H1 (cell line): ENCODE results near the gene FAM131C. TPM values are rescaled to one million over a fixed set of nuclear protein-coding genes. Genes with fewer than 3 reads are reported as not detected.

ENCODE experiments used
- CTCF ChIA-PET: fragments of 300-600 bp; sonication (Branson Sonifier 250); formaldehyde crosslinking; loops from one replicate; lab custom pipeline; 2021; ENCODE audit not compliant: partially characterized antibody; lab: Charles Lee
- POLR2A ChIA-PET: fragments of 300-600 bp; sonication (Branson Sonifier 250); formaldehyde crosslinking; loops from one replicate; lab custom pipeline; 2021; ENCODE audit warnings: inconsistent platforms; ENCODE audit not compliant: partially characterized antibody; lab: Charles Lee
- DNase-seq, 2 experiments: peaks; one replicate each; pipeline versions ENCODE4 v3.0.0 to v3.0.0-alpha.2; 2010 to 2022; ENCODE audit warnings: low spot score in 2 of 2, low read depth in 1 of 2, mixed read lengths in 1 of 2
- FAIRE-seq: peaks from 2 replicates; lab custom pipeline; 2011; peaks lifted over from hg19 to GRCh38; lab: Jason Lieb, UNC
- H2AFZ ChIP-seq: 2 replicates; pipeline ENCODE4 v1.8.1; 2012; ENCODE audit warnings: low read length, inconsistent platforms
- H2AK5ac ChIP-seq: 2 replicates; pipeline ENCODE4 v1.6.1; 2013; ENCODE audit warnings: low read depth, low read length
- H2BK120ac ChIP-seq: replicated peaks from 2 replicates; pipeline ENCODE3; 2013; ENCODE audit warnings: low read depth, low read length, inconsistent platforms
- H2BK12ac ChIP-seq: 2 replicates; pipeline ENCODE4 v1.6.1; 2013; ENCODE audit warnings: low read depth, low read length
- H2BK15ac ChIP-seq: 2 replicates; pipeline ENCODE4 v1.6.1; 2013; ENCODE audit warnings: low read length
- H2BK20ac ChIP-seq: 2 replicates; pipeline ENCODE4 v1.6.1; 2013; ENCODE audit warnings: low read length
- H2BK5ac ChIP-seq: 2 replicates; pipeline ENCODE4 v1.6.1; 2013; ENCODE audit warnings: low read depth, low read length
- H3K14ac ChIP-seq: 2 replicates; pipeline ENCODE4 v1.6.1; 2013; ENCODE audit warnings: inconsistent platforms; ENCODE audit not compliant: insufficient read length
- H3K18ac ChIP-seq: 2 replicates; pipeline ENCODE4 v1.6.1; 2013; ENCODE audit warnings: low read length; ENCODE audit errors: extremely low read depth
- H3K23ac ChIP-seq: 2 replicates; pipeline ENCODE4 v1.6.1; 2013; ENCODE audit warnings: inconsistent platforms; ENCODE audit not compliant: insufficient read length
- H3K23me2 ChIP-seq: 2 replicates; pipeline ENCODE4 v1.6.1; 2013; ENCODE audit warnings: low read depth, low read length
- H3K27ac ChIP-seq: 2 replicates; pipeline ENCODE4 v1.6.1; 2011; ENCODE audit warnings: low read depth, low read length, inconsistent platforms
- H3K27me3 ChIP-seq, 4 experiments: replicated peaks in 1 of 4; 1 replicate in 1 of 4; 2 replicates in 3 of 4; pipeline versions ENCODE4 v1.6.1 to v1.8.1; 2011 to 2013; ENCODE audit warnings: low read length in 3 of 4, mild to moderate bottlenecking in 3 of 4, inconsistent platforms in 2 of 4, mixed read lengths in 2 of 4, moderate library complexity in 1 of 4; ENCODE audit not compliant: control insufficient read depth in 3 of 4, insufficient read depth in 3 of 4; ENCODE audit errors: extremely low read depth in 1 of 4
- H3K36me3 ChIP-seq, 4 experiments: 2 replicates each; pipeline versions ENCODE4 v1.6.1 to v1.8.1; 2011 to 2013; ENCODE audit warnings: mild to moderate bottlenecking in 4 of 4, low read length in 3 of 4, moderate library complexity in 2 of 4, control low read depth in 1 of 4, inconsistent platforms in 1 of 4; ENCODE audit not compliant: insufficient read depth in 4 of 4, control insufficient read depth in 2 of 4
- H3K4ac ChIP-seq: replicated peaks from 2 replicates; pipeline ENCODE3; 2013; ENCODE audit warnings: low read length, low read depth, mixed read lengths, inconsistent platforms; ENCODE audit not compliant: insufficient read length
- H3K4me1 ChIP-seq, 4 experiments: replicated peaks in 1 of 4; 1 replicate in 1 of 4; 2 replicates in 3 of 4; pipeline versions ENCODE4 v1.6.1 to v1.8.1; 2011 to 2013; ENCODE audit warnings: low read length in 3 of 4, inconsistent platforms in 2 of 4, mixed read lengths in 1 of 4; ENCODE audit not compliant: insufficient read depth in 4 of 4, control insufficient read depth in 3 of 4
- H3K4me2 ChIP-seq, 2 experiments: 2 replicates each; pipeline versions ENCODE4 v1.6.1 to v1.8.1; 2011 to 2013; ENCODE audit warnings: low read depth in 2 of 2, low read length in 2 of 2, control low read depth in 1 of 2, inconsistent platforms in 1 of 2, mild to moderate bottlenecking in 1 of 2; ENCODE audit not compliant: insufficient read depth in 1 of 2
- H3K4me3 ChIP-seq, 4 experiments: fragments of 200-600, 300-600 bp in 1 of 4; sonication (generic), shearing (Covaris generic), sonication (Bioruptor Twin) in 1 of 4; 2 replicates each; pipeline versions ENCODE4 v1.5.1 to v1.8.1; 2011 to 2016; ENCODE audit warnings: low read length in 4 of 4, low read depth in 3 of 4, control low read depth in 2 of 4, inconsistent platforms in 2 of 4, mild to moderate bottlenecking in 2 of 4, mixed read lengths in 1 of 4, moderate library complexity in 1 of 4; ENCODE audit not compliant: insufficient read depth in 2 of 4; ENCODE audit errors: extremely low read depth in 1 of 4
- H3K56ac ChIP-seq: replicated peaks from 2 replicates; pipeline ENCODE3; 2013; ENCODE audit warnings: low read depth, mild to moderate bottlenecking, mixed read lengths, low read length, inconsistent platforms; ENCODE audit not compliant: insufficient read length
- H3K79me1 ChIP-seq: 2 replicates; pipeline ENCODE4 v1.6.1; 2013; ENCODE audit warnings: low read depth, low read length, control low read depth
- H3K79me2 ChIP-seq, 2 experiments: 2 replicates each; pipeline versions ENCODE4 v1.6.1 to v1.8.1; 2012 to 2013; ENCODE audit warnings: low read length in 2 of 2, mild to moderate bottlenecking in 2 of 2, inconsistent platforms in 1 of 2; ENCODE audit not compliant: insufficient read depth in 2 of 2, control insufficient read depth in 1 of 2
- H3K9ac ChIP-seq, 4 experiments: replicated peaks in 1 of 4; 1 replicate in 1 of 4; 2 replicates in 3 of 4; pipeline versions ENCODE4 v1.6.1 to v1.8.1; 2011 to 2013; ENCODE audit warnings: low read depth in 3 of 4, low read length in 3 of 4, control low read depth in 2 of 4, mild to moderate bottlenecking in 2 of 4, moderate library complexity in 2 of 4, inconsistent platforms in 1 of 4; ENCODE audit errors: extremely low read depth in 1 of 4
- H3K9me3 ChIP-seq, 2 experiments: 2 replicates each; pipeline versions ENCODE4 v1.6.1 to v1.8.1; 2012 to 2013; ENCODE audit warnings: mild to moderate bottlenecking in 2 of 2, moderate library complexity in 2 of 2, control low read depth in 1 of 2, inconsistent platforms in 1 of 2, low read depth in 1 of 2, low read length in 1 of 2, mixed read lengths in 1 of 2; ENCODE audit not compliant: insufficient read depth in 2 of 2
- H4K20me1 ChIP-seq, 2 experiments: replicated peaks in 1 of 2; 2 replicates each; pipeline versions ENCODE3 to v1.8.1; 2011 to 2013; ENCODE audit warnings: inconsistent platforms in 2 of 2, low read length in 2 of 2, mild to moderate bottlenecking in 1 of 2; ENCODE audit not compliant: insufficient read depth in 2 of 2, control insufficient read depth in 1 of 2
- H4K5ac ChIP-seq: 2 replicates; pipeline ENCODE4 v1.6.1; 2013; ENCODE audit warnings: low read length, low read depth, mixed read lengths, inconsistent platforms; ENCODE audit not compliant: insufficient read length
- H4K8ac ChIP-seq: 2 replicates; pipeline ENCODE4 v1.8.0; 2013; ENCODE audit warnings: mild to moderate bottlenecking, moderate library complexity, low read length, inconsistent platforms; ENCODE audit not compliant: insufficient read depth; ENCODE audit errors: extremely low read depth
- H4K91ac ChIP-seq: replicated peaks from 2 replicates; pipeline ENCODE3; 2013; ENCODE audit warnings: low read length, mixed read lengths, inconsistent platforms; ENCODE audit not compliant: insufficient read length
- CEBPB ChIP-seq: IDR thresholded peaks from 2 replicates; pipeline ENCODE4 v1.6.1; 2012; ENCODE audit warnings: low read depth, low read length
- CHD2 ChIP-seq: IDR thresholded peaks from 2 replicates; pipeline ENCODE4 v1.6.1; 2012; ENCODE audit warnings: low read length, improper control_type of control experiment
- CTBP2 ChIP-seq: IDR thresholded peaks from 2 replicates; pipeline ENCODE4 v1.7.0; 2011; ENCODE audit warnings: borderline replicate concordance, mild to moderate bottlenecking, moderate library complexity, mixed read lengths, low read length; ENCODE audit not compliant: insufficient read depth, insufficient read length
- EP300 ChIP-seq, 2 experiments: IDR thresholded peaks; 1 replicate in 1 of 2; 2 replicates in 1 of 2; pipeline ENCODE4 v1.6.1; 2011 to 2012; ENCODE audit warnings: low read depth in 2 of 2, low read length in 2 of 2, mild to moderate bottlenecking in 2 of 2, borderline replicate concordance in 1 of 2, inconsistent platforms in 1 of 2, moderate library complexity in 1 of 2
- EZH2 ChIP-seq: fragments of 200-600 bp; sonication (generic); IDR thresholded peaks from 2 replicates; pipeline ENCODE4 v1.7.1; 2012; ENCODE audit warnings: low read depth, mild to moderate bottlenecking, moderate library complexity, low read length, inconsistent platforms; ENCODE audit not compliant: severe bottlenecking
- GTF2F1 ChIP-seq: IDR thresholded peaks from 2 replicates; pipeline ENCODE4 v1.6.1; 2012; ENCODE audit warnings: low read depth, low read length, improper control_type of control experiment, borderline replicate concordance
- HDAC2 ChIP-seq, 2 experiments: fragments of 300-600 bp in 1 of 2; sonication (generic) in 1 of 2; IDR thresholded peaks; 2 replicates each; pipeline ENCODE4 v1.6.1; 2011 to 2012; ENCODE audit warnings: low read depth in 2 of 2, low read length in 2 of 2, mild to moderate bottlenecking in 2 of 2, moderate library complexity in 2 of 2, borderline replicate concordance in 1 of 2, inconsistent platforms in 1 of 2
- HDAC6 ChIP-seq: IDR thresholded peaks from one replicate; pipeline ENCODE4 v1.7.1; 2012; ENCODE audit warnings: low read depth, mild to moderate bottlenecking, inconsistent platforms, low read length, moderate library complexity
- RAD21 ChIP-seq, 2 experiments: IDR thresholded peaks in 1 of 2; conservative IDR thresholded peaks in 1 of 2; 2 replicates each; pipeline ENCODE4 v1.6.1; 2011; ENCODE audit warnings: low read depth in 2 of 2, low read length in 2 of 2, improper control_type of control experiment in 1 of 2, inconsistent platforms in 1 of 2, mild to moderate bottlenecking in 1 of 2, moderate library complexity in 1 of 2
- SP1 ChIP-seq: IDR thresholded peaks from 2 replicates; pipeline ENCODE4 v1.6.1; 2011; ENCODE audit warnings: low read depth, low read length
- SP4 ChIP-seq: IDR thresholded peaks from 2 replicates; pipeline ENCODE4 v1.6.1; 2012; ENCODE audit warnings: low read length, inconsistent platforms
- SRF ChIP-seq: IDR thresholded peaks from 2 replicates; pipeline ENCODE4 v1.6.1; 2011; ENCODE audit warnings: mild to moderate bottlenecking, low read depth, low read length, moderate library complexity
- YY1 ChIP-seq: IDR thresholded peaks from 2 replicates; pipeline ENCODE4 v1.6.1; 2011; ENCODE audit warnings: low read depth, mild to moderate bottlenecking, low read length
- WGBS, 2 experiments: shearing (Covaris generic) in 1 of 2; methylation state at CpG; one replicate each; pipeline versions ENCODE4 v1.1.6 to v1.1.7; 2013 to 2015; ENCODE audit warnings: low lambda C conversion rate in 2 of 2, mixed read lengths in 2 of 2, inconsistent platforms in 1 of 2, low coverage in 1 of 2, missing lambda C conversion rate in 1 of 2; ENCODE audit not compliant: insufficient replicate concordance in 2 of 2, insufficient coverage in 1 of 2, insufficient read length in 1 of 2; ENCODE audit errors: extremely low coverage in 1 of 2, missing lambda C conversion rate in 1 of 2; 5-methylcytosine and 5-hydroxymethylcytosine counted together
- polyA plus RNA-seq, 7 experiments: library from polyadenylated mRNA; depleted of rRNA in 3 of 7; stranded (reverse) in 5 of 7; unstranded in 2 of 7; fragments of >200 nt in 5 of 7; fragments of 200-250 nt in 2 of 7; gene quantifications; 1 replicate in 5 of 7; 2 replicates in 1 of 7; 4 replicates in 1 of 7; pipeline versions ENCODE4 v1.2.1 to v1.2.3, GENCODE V29; 2011 to 2013; ENCODE audit warnings: missing spikeins in 2 of 7, mixed read lengths in 2 of 7
- total RNA-seq: library from RNA; stranded (reverse); fragmentation: NEBNext Ultra II Directional; extraction: Animal tissue kit (Norgen Biotek cat#: 25700); gene quantifications from 2 replicates; pipeline ENCODE4 v1.2.1, GENCODE V29; 2021

The FAM131C gene
- total and polyA plus RNA-seq, 2 of the 8 experiments (the other 6 are each of a cell fraction or from before 2014, with no cell fraction given), result 0.73 to 0.78 TPM

DNA sequence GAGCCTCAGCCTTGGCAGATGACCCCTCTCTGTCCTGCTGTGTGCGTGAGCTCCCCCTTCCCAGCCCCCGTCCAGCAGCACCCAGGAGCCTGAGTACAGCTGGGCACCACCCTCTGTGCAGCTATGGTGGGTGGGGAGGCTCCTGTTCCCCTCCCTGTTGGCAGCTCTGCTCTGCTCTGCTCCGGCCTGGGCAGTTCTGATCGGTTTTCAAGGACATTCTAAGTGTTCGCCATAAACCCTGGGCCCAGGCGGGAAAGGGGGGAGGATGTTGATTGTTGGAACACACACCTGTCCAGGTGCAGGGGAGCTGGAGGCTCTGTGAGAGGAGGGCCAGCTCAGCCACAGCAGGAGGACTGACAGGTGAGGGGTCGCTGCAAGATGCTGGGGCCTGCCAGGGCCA, 29.9 kb downstream of the FAM131C start, which contains the start of gene CLCNKB:
Gene CLCNKB, plus strand, starts transcription at position 262 of the 400 bp plus-strand sequence. CDS start 711 bp downstream, outside the sequence.
- Histone ChIP-seq H3K4me1 (peaks cover 0 to 4% (median 0%) of the 10 kb centered on the region in 4 experiments; a peak in 3 of 7 replicates), H3K23me2 (peaks cover under 1% of the 10 kb centered on the region), H4K91ac (no peak within 1 kb of the TSS), H3K23ac (no peak within 1 kb of the TSS), H3K4me3 (no peak within 1 kb of the TSS), H3K56ac (no peak within 1 kb of the TSS), H2BK20ac (no peak within 1 kb of the TSS), H3K18ac (no peak within 1 kb of the TSS), H3K4me2 (no peak within 1 kb of the TSS), H3K79me2 (no peaks in the 10 kb centered on the region), H4K20me1 (no peaks in the 10 kb centered on the region), H3K36me3 (no peaks in the 10 kb centered on the region), H3K9me3 (no peaks in the 10 kb centered on the region), H2BK120ac (no peak within 1 kb of the TSS), H2AFZ (no peak within 1 kb of the TSS), H3K4ac (no peak within 1 kb of the TSS), H4K5ac (no peak within 1 kb of the TSS), H2BK5ac (no peak within 1 kb of the TSS), H3K27ac (no peak within 1 kb of the TSS), H2BK12ac (0 out of 2 replicates have a peak within 1 kb of the TSS, but pooled peaks have one; percentile 33), H3K79me1 (no peaks in the 10 kb centered on the region), H2AK5ac (no peak within 1 kb of the TSS), H3K27me3 (peaks cover 0 to 6% (median 0%) of the 10 kb centered on the region in 4 experiments; a peak in 1 of 7 replicates), H4K8ac (peak within 1 kb of the TSS; percentile 68; the same call in 1 of the 2 replicates), H3K14ac (no peak within 1 kb of the TSS), H2BK15ac (no peak within 1 kb of the TSS), H3K9ac (no peak within 1 kb of the TSS)
- WGBS, 2 experiments, result 69% methylated on average over 3 of the region's 7 CpGs; no CpG with 5 or more reads in 1 of the 2 experiments
- FAIRE-seq (no peak), DNase-seq (no peak)
- CTCF ChIA-PET, result interaction anchor here (1.1 to 5.6 kb wide), 6 partner anchors 12 to 143 kb away, joined by 4 to 41 read pairs (median 5); partner anchors contain the start of gene FAM131C
- POLR2A ChIA-PET, result interaction anchor here (2.2 kb wide), 1 partner anchor 25 kb away, joined by 5 read pairs; no protein-coding TSS in a partner anchor
- TF ChIP-seq GTF2F1 (no peak), EP300 (IDR thresholded peaks at IDR 0.05; ENCODE audit: borderline replicate concordance in 1 of 2, low read depth in 2 of 2, low read length in 2 of 2) (no peak), EZH2 (no peak), RAD21 (IDR thresholded peaks at IDR 0.05 in 1 of 2, conservative IDR thresholded peaks at IDR 0.05 in 1 of 2; ENCODE audit: low read depth in 2 of 2, low read length in 2 of 2) (no peak), SP1 (no peak), HDAC2 (IDR thresholded peaks at IDR 0.05; ENCODE audit: borderline replicate concordance in 1 of 2, low read depth in 2 of 2, low read length in 2 of 2) (no peak), CTBP2 (no peak), YY1 (no peak), CEBPB (no peak), SP4 (no peak), CHD2 (no peak), SRF (no peak), HDAC6 (no peak)
